ENCODE measurements around the gene PARN. TPM values are rescaled to one million over a fixed set of nuclear protein-coding genes. Genes with fewer than 3 reads are reported as not detected.

Gene PARN
- polyA plus RNA-seq (2012; ENCODE audit: missing spikeins), result 28.2 TPM

GRCh38 chr16:14629919-14630619 lies at the start of gene PARN:
Gene PARN, minus strand, starts transcription at chr16:14630260. Its CDS starts 135 bp downstream, at chr16:14630125.
- TF ChIP-seq POLR2A (IDR thresholded peaks at IDR 0.05; ENCODE audit: low read depth, low read length) (peak; percentile 97), POLR2AphosphoS5 (IDR thresholded peaks at IDR 0.05; ENCODE audit: low read depth, low read length) (peak; percentile 94), TAF1 (IDR thresholded peaks at IDR 0.05; ENCODE audit: borderline replicate concordance, low read depth, low read length) (no peak; the same call in 1 of the 2 replicates)
- FAIRE-seq, result peak; percentile 87

GRCh38 chr16:14678748-14679497 lies 48.9 kb upstream of the PARN start:
- TF ChIP-seq POLR2AphosphoS5 (IDR thresholded peaks at IDR 0.05; ENCODE audit: low read depth, low read length) (no peak), POLR2A (IDR thresholded peaks at IDR 0.05; ENCODE audit: low read depth, low read length) (no peak), TAF1 (IDR thresholded peaks at IDR 0.05; ENCODE audit: borderline replicate concordance, low read depth, low read length) (no peak)
- FAIRE-seq, result no peak
- DNase-seq (ENCODE audit: insufficient read length), result no peak

More at GRCh38 chr16:14629919-14630619, at the start of gene PARN:
- peak; percentile 91 for DNase-seq (ENCODE audit: insufficient read length)

GRCh38 chr16:14677627-14678026 lies 47.6 kb upstream of the PARN start:
- FAIRE-seq, result no peak
- DNase-seq (ENCODE audit: insufficient read length), result no peak
- TF ChIP-seq POLR2A (IDR thresholded peaks at IDR 0.05; ENCODE audit: low read depth, low read length), result no peak
- TF ChIP-seq POLR2AphosphoS5 (IDR thresholded peaks at IDR 0.05; ENCODE audit: low read depth, low read length), result no peak
- TF ChIP-seq TAF1 (IDR thresholded peaks at IDR 0.05; ENCODE audit: borderline replicate concordance, low read depth, low read length), result no peak

GRCh38 chr16:14676633-14677032 lies 46.6 kb upstream of the PARN start:
- no peak for TF ChIP-seq TAF1 (IDR thresholded peaks at IDR 0.05; ENCODE audit: borderline replicate concordance, low read depth, low read length)
- no peak for TF ChIP-seq POLR2A (IDR thresholded peaks at IDR 0.05; ENCODE audit: low read depth, low read length)
- TF ChIP-seq POLR2AphosphoS5 (IDR thresholded peaks at IDR 0.05; ENCODE audit: low read depth, low read length), result no peak
- FAIRE-seq (no peak), DNase-seq (ENCODE audit: insufficient read length) (no peak)

GRCh38 chr16:14672403-14672971 lies 42.4 kb upstream of the PARN start:
- TF ChIP-seq POLR2AphosphoS5 (IDR thresholded peaks at IDR 0.05; ENCODE audit: low read depth, low read length) (no peak), POLR2A (IDR thresholded peaks at IDR 0.05; ENCODE audit: low read depth, low read length) (no peak), TAF1 (IDR thresholded peaks at IDR 0.05; ENCODE audit: borderline replicate concordance, low read depth, low read length) (no peak)
- peak; percentile 53 for DNase-seq (ENCODE audit: insufficient read length)
- peak; percentile 33 for FAIRE-seq

- FAIRE-seq (no peak), DNase-seq (ENCODE audit: insufficient read length) (no peak)
- no peak for TF ChIP-seq POLR2AphosphoS5 (IDR thresholded peaks at IDR 0.05; ENCODE audit: low read depth, low read length)
- no peak for TF ChIP-seq POLR2A (IDR thresholded peaks at IDR 0.05; ENCODE audit: low read depth, low read length)
- TF ChIP-seq TAF1 (IDR thresholded peaks at IDR 0.05; ENCODE audit: borderline replicate concordance, low read depth, low read length), result no peak
Measured at GRCh38 chr16:14669776-14670175, 39.7 kb upstream of the PARN start.

GRCh38 chr16:14668556-14669223 lies 38.6 kb upstream of the PARN start:
- no peak for TF ChIP-seq POLR2A (IDR thresholded peaks at IDR 0.05; ENCODE audit: low read depth, low read length)
- TF ChIP-seq TAF1 (IDR thresholded peaks at IDR 0.05; ENCODE audit: borderline replicate concordance, low read depth, low read length), result no peak
- no peak for TF ChIP-seq POLR2AphosphoS5 (IDR thresholded peaks at IDR 0.05; ENCODE audit: low read depth, low read length)
- FAIRE-seq (no peak), DNase-seq (ENCODE audit: insufficient read length) (no peak)

- DNase-seq (ENCODE audit: insufficient read length), result no peak
- FAIRE-seq, result no peak
- TF ChIP-seq POLR2AphosphoS5 (IDR thresholded peaks at IDR 0.05; ENCODE audit: low read depth, low read length) (no peak), POLR2A (IDR thresholded peaks at IDR 0.05; ENCODE audit: low read depth, low read length) (no peak), TAF1 (IDR thresholded peaks at IDR 0.05; ENCODE audit: borderline replicate concordance, low read depth, low read length) (no peak)
Measured at GRCh38 chr16:14667347-14668266, 37.5 kb upstream of the PARN start.

- FAIRE-seq, result peak; percentile 68
- TF ChIP-seq TAF1 (IDR thresholded peaks at IDR 0.05; ENCODE audit: borderline replicate concordance, low read depth, low read length), result peak; percentile 28; the same call in 1 of the 2 replicates
- TF ChIP-seq POLR2A (IDR thresholded peaks at IDR 0.05; ENCODE audit: low read depth, low read length), result peak; percentile 53
- no peak for TF ChIP-seq POLR2AphosphoS5 (IDR thresholded peaks at IDR 0.05; ENCODE audit: low read depth, low read length)
- peak; percentile 33 for DNase-seq (ENCODE audit: insufficient read length)
Measured at GRCh38 chr16:14658063-14658462, 28.0 kb upstream of the PARN start.

GRCh38 chr16:14652726-14653125 lies 22.7 kb upstream of the PARN start:
- no peak for DNase-seq (ENCODE audit: insufficient read length)
- FAIRE-seq, result no peak
- TF ChIP-seq POLR2AphosphoS5 (IDR thresholded peaks at IDR 0.05; ENCODE audit: low read depth, low read length) (no peak), TAF1 (IDR thresholded peaks at IDR 0.05; ENCODE audit: borderline replicate concordance, low read depth, low read length) (no peak), POLR2A (IDR thresholded peaks at IDR 0.05; ENCODE audit: low read depth, low read length) (no peak)
